Stimulated activated CD4-positive, alpha-beta T cell treated with anti-CD3 and anti-CD28 coated beads, TNF-alpha, amount 100 ng/mL, for 24 hours (primary cell): ENCODE measurements around the gene SAMD11.
"Not testable (repeated sequence)": the region's sequence is repeated elsewhere in the genome, so short reads cannot be mapped to it uniquely, and the experiment has no call there.

Source experiments
- DNase-seq, 3 experiments: peaks; one replicate each; pipeline ENCODE4 v3.0.0-alpha.2; 2020; ENCODE audit warnings: low read depth in 3 of 3

Gene SAMD11

GRCh38 chr1:974687-975328, 51.1 kb downstream of the SAMD11 start:
- no peak for DNase-seq

DNA sequence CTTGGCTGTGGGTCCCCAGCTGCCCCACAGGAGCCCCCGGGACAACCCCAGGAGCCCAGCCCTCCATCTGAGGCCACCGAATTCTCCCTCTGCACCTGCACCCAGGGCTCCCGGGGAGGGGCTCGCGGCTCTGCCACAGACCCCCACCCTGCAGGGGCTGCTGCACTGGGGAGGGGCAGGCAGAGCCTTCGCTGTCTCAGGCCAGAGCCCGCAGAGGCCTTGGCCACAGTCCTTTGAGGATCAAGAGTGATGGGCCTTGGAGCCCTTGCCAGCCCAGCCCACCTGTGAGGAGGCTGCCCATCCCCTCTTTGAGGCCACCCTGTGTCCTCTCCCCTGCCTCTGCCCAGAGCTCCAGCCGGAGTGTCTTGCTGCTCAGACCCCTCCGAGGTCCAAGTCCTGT, 51.6 kb downstream of the SAMD11 start:
- no peak for DNase-seq

GRCh38 chr1:975896-976683, 52.4 kb downstream of the SAMD11 start:
- DNase-seq, result peak in 2 of 3 experiments; percentile 58 to 63

- not testable (repeated sequence) for DNase-seq
Measured at GRCh38 chr1:976791-977190, 53.1 kb downstream of the SAMD11 start.

DNA sequence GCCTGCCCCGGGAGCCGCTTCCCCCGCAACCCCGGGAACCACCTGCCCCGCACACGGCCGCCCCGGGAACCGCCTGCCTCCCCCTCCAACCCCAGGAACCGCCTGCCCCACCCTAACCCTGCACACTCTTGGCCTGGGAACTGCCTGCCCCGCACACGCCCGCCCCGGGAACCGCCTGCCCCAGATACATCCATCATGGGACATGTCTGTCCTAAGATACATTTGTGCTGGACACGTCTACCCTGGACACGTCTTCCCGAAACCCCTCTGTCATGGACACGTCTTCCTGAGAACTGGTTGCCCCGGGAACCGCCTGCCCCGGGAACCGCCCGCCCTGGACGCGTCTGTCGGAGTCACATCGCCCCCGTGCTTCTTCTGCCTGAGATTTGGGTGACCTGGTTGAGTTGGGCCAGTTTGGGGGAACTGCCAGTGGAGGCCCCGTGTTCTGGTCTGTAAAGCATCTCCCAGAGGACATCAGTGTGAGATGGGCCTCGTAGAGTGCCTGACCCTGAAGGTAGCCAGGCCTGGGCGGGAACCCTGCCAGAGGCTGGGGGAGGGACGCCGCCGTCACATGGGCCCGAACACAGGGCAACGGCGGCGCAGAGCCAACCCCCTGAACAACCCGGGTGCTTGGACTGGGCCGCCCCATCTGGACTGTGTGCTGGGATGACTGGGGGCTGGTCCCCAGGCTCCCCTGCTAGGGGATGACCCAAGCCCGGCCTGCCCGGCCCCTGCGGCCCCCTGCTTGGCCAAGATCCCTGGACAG, 54.5 kb downstream of the SAMD11 start:
- DNase-seq, result no peak

- no peak for DNase-seq
Measured at GRCh38 chr1:978835-979743, 55.4 kb downstream of the SAMD11 start.

DNA sequence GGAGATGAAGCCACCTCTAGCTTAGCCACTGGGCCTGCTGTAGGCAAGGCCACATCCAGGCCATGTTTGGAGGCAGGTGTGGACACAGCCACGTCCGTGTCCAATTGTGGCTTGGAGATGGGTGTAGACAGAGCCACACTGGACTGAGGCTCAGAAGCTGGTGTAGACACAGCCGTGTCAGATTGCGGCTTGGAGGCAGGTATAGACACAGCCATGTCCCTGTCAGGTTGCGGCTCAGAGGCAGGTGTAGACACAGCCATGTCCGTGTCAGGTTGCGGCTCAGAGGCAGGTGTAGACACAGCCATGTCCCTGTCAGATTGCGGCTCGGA, 56.0 kb downstream of the SAMD11 start:
- DNase-seq, result no peak

GRCh38 chr1:980137-980571, 56.4 kb downstream of the SAMD11 start:
- no peak for DNase-seq

GRCh38 chr1:980602-981395, 57.1 kb downstream of the SAMD11 start:
- no peak for DNase-seq

DNA sequence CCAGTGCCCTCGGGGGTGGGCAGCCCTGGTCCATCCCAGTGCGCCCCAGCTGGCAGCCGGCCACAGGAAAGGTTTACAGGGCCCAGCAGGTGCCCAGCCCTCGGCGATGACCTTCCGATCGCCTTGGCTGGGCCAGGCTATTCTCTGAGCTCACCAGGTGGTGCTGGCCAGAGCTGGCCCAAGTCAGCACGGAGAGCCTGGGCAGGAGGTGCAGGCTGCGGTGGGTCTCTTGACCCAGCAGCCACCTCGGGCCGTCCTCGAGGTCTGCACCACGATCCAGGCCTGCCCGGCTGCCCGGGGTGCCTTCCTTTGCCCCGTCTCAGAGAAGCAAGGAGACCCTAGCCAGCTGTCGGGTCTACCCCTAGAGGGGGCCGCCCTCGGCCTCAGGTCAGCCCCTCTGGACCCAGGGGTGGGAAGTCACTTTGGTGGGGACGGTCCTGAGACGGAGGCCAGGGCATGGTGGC, 57.8 kb downstream of the SAMD11 start:
- no peak for DNase-seq

DNA sequence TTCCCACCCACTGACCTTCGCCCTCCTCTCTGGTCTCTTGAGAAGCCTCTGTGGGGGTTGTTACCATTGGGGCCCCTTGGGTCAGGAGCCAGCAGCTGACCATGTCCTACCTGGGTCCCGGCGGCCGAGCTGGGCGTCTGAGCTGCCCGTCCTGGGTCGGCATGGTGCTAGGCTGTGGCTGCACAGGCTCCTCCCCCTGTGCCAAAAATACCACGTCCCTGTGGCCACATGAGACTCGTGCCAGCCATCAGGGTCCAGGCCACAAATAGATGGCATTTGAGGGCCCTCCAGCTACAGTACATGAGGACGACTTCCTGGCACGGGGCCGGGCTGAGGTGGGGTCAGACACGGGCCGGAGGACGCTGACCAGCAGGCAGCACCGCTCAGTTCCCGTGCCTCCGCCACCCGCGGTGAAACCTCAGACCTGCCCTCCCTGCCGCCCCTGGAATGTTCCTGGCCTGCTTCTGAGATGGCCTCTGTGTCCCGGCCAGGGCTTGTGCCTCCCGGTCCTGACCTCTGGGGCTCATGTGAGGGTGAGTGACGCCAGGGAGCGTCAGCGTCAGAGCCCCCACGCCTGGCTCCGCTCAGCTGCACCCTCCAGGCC, 58.3 kb downstream of the SAMD11 start, which contains the start of gene PERM1:
PERM1 (minus strand) TSS at position 139 of the 604 bp plus-strand sequence. CDS start 1,064 bp downstream, outside the sequence.
- DNase-seq, result no peak

GRCh38 chr1:982765-983436, 59.2 kb downstream of the SAMD11 start:
- no peak for DNase-seq

DNA sequence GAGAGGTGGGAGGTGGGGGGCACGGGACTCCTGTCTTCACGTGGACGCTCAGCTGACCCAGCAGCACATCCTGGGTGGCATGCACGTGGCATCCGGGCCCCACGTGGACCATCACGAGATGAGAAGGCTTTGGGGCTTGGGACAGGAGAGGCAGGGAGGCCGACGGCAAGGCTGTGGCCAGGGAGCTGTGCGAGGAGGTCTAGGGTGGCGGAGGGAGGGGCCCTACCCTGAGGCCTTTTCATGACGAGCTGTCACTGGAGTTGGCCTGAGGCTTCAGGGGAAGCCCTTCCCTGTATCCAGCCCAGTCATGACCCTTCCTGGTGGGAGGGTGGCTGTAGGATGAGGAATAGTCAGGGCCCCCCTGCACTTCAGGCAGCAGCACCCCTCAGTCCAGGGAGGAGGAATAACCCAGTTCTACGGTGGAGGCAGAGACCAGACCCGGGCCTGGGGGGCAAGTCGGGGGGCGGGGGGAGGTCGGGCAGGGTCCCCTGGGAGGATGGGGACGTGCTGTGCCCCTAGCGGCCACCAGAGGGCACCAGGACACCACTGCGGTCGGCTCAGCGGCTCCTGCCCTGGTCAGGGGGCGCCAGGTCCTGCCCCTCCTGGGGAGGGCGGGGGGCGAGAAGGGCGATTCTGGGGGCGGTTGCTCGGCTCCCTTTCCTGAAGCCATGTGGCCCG, 60.2 kb downstream of the SAMD11 start:
- DNase-seq, result peak; percentile 34 to 59 (median 41)

DNA sequence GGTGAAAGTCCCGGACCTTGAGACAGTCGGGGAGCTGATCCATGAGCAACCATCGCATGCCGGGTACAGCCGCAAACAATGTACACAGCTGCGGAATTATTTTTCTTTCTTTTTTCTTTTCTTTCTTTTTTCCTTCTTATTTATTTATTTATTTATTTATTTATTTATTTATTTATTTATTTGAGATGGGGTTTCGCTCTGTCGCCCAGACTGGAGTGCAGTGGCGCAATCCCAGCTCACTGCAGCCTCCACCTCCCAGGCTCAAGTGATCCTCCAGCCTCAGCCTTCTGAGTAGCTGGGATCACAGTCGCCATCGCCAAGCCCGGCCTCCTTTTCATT, 60.7 kb downstream of the SAMD11 start:
- no peak for DNase-seq

GRCh38 chr1:985126-985525, 61.4 kb downstream of the SAMD11 start:
- DNase-seq, result no peak

DNA sequence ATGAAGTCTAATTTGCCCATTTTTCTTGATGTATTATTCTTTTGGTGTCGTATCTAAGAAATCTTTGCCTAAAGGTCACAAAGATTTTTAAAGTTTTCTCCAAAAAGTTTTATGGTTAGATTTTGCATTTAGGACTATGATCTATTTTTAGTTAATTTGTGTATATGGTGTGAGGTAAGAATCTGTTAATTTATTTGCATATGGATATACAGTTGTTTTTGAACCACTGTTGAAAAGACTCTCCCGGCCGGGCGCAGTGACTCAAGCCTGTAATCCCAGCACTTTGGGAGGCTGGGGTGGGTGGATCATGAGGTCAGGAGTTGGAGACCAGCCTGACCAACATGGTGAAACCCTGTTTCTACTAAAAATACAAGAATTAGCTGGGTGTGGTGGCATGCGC, 64.3 kb downstream of the SAMD11 start:
- DNase-seq, result not testable (repeated sequence)

- DNase-seq, result not testable (repeated sequence)
Measured at GRCh38 chr1:991275-991674, 67.6 kb downstream of the SAMD11 start.

GRCh38 chr1:991895-992294, 68.2 kb downstream of the SAMD11 start:
- no peak for DNase-seq

DNA sequence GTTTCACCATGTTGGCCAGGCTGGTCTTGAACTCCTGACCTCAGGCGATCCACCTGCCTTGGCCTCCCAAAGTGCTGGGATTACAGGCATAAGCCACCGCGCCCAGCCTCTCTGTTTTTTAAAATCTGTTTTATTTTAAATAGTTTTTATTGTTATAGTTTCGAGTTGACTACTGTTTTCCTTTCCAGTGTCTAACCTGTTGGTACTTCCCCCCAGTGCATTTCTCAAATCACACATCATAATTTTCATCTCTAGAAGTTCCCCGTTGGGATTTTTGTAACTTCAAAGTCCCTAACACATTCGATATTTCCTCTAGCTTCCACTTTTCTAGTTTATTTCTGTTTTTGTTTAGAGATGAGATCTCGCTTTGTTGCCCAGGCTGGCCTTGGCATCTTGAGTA, 68.6 kb downstream of the SAMD11 start:
- DNase-seq, result no peak
